Lower lobe of right lung (tissue), 2 donors: ENCODE data around the gene HEPN1. TPM values are rescaled to one million over a fixed set of nuclear protein-coding genes. Genes with fewer than 3 reads are reported as not detected.

Experiments
- ATAC-seq, 2 donors: fragments of 200-7000 bp; cut with Tn5 transposase; one replicate each; pipeline ENCODE4 v1.9.1; 2020 to 2022; ENCODE audit warnings: mild to moderate bottlenecking in 2 of 2, moderate library complexity in 2 of 2
- DNase-seq: peaks from one replicate; pipeline ENCODE4 v3.0.0-alpha.2; 2020
- H3K27ac ChIP-seq: fragments of 200-600 bp; one replicate; pipeline ENCODE4 v1.8.0; 2022
- H3K27me3 ChIP-seq: fragments of 200-600 bp; one replicate; pipeline ENCODE4 v1.8.0; 2022; ENCODE audit warnings: low read depth
- H3K36me3 ChIP-seq: fragments of 200-600 bp; one replicate; pipeline ENCODE4 v1.8.0; 2022; ENCODE audit warnings: mild to moderate bottlenecking
- H3K4me1 ChIP-seq: fragments of 200-600 bp; one replicate; pipeline ENCODE4 v1.8.0; 2022
- H3K4me3 ChIP-seq: fragments of 200-600 bp; one replicate; pipeline ENCODE4 v1.8.0; 2022; ENCODE audit warnings: mild to moderate bottlenecking
- H3K9me3 ChIP-seq: fragments of 200-600 bp; one replicate; pipeline ENCODE4 v1.8.0; 2022
- CTCF ChIP-seq: fragments of 200-600 bp; IDR thresholded peaks from one replicate; pipeline ENCODE4 v1.8.0; 2022; ENCODE audit warnings: antibody characterized with exemption, mild to moderate bottlenecking
- intact Hi-C: fragments of 100-400 bp; cut with DNase I; formaldehyde crosslinking; loops from one replicate; pipeline ENCODE4 v1.11.0; 2022
- total RNA-seq: library from RNA; stranded (reverse); fragmentation: NEBNext Ultra II Directional; extraction: Animal tissue kit (Norgen Biotek cat#: 25700); gene quantifications from one replicate; pipeline ENCODE4 v1.2.1, GENCODE V29; 2021
- donor health status: DM: no; HTN: yes; CAD: no; lungs with severe emphysema.

The HEPN1 gene
- total RNA-seq, 1 donor from 2014 or later = not detected

GRCh38 chr11:124945826-124946225 is 26.8 kb downstream of the HEPN1 start:
- H3K4me1 ChIP-seq = no peaks in the 10 kb centered on the region
- no peak for ATAC-seq
- no peaks in the 10 kb centered on the region for H3K9me3 ChIP-seq
- intact Hi-C loops = no loop called here
- H3K4me3 ChIP-seq = no peak overlapping the region
- H3K27ac ChIP-seq = no peak overlapping the region
- DNase-seq = no peak
- no peak for TF ChIP-seq CTCF
- H3K36me3 ChIP-seq = no peaks in the 10 kb centered on the region
- no peaks in the 10 kb centered on the region for H3K27me3 ChIP-seq

- no peak overlapping the region for H3K27ac ChIP-seq
- ATAC-seq (no peak), DNase-seq (no peak)
- intact Hi-C loops = no loop called here
- no peak overlapping the region for H3K4me3 ChIP-seq
- TF ChIP-seq CTCF = no peak
- H3K36me3 ChIP-seq = no peaks in the 10 kb centered on the region
- H3K9me3 ChIP-seq = no peaks in the 10 kb centered on the region
- H3K27me3 ChIP-seq = no peaks in the 10 kb centered on the region
- no peaks in the 10 kb centered on the region for H3K4me1 ChIP-seq
Observed at GRCh38 chr11:124946735-124947141, 27.7 kb downstream of the HEPN1 start.

GRCh38 chr11:124950601-124951330 is 31.7 kb downstream of the HEPN1 start:
- TF ChIP-seq CTCF = no peak
- no peak overlapping the region for H3K27ac ChIP-seq
- peaks cover 13% of the 10 kb centered on the region for H3K4me1 ChIP-seq
- no peak for DNase-seq
- no peak overlapping the region for H3K4me3 ChIP-seq
- no peak for ATAC-seq
- H3K27me3 ChIP-seq = no peaks in the 10 kb centered on the region
- H3K36me3 ChIP-seq = no peaks in the 10 kb centered on the region
- intact Hi-C loops = no loop called here
- H3K9me3 ChIP-seq = no peaks in the 10 kb centered on the region

GRCh38 chr11:124951341-124951740 is 32.3 kb downstream of the HEPN1 start:
- no peaks in the 10 kb centered on the region for H3K36me3 ChIP-seq
- no peak overlapping the region for H3K4me3 ChIP-seq
- no peaks in the 10 kb centered on the region for H3K9me3 ChIP-seq
- peaks cover 13% of the 10 kb centered on the region for H3K4me1 ChIP-seq
- H3K27ac ChIP-seq = no peak overlapping the region
- H3K27me3 ChIP-seq = no peaks in the 10 kb centered on the region
- intact Hi-C loops = no loop called here
- DNase-seq = no peak
- no peak for ATAC-seq
- no peak for TF ChIP-seq CTCF

GRCh38 chr11:124953753-124954589 is 34.9 kb downstream of the HEPN1 start, which contains the start of gene CCDC15:
Gene CCDC15 (plus strand): TSS chr11:124954202. CDS start chr11:124954733, 531 bp downstream.
- Histone ChIP-seq H3K9me3 (no peaks in the 10 kb centered on the region), H3K4me3 (peak within 1 kb of the TSS; percentile 78), H3K27me3 (no peaks in the 10 kb centered on the region), H3K36me3 (no peaks in the 10 kb centered on the region), H3K4me1 (peaks cover 13% of the 10 kb centered on the region), H3K27ac (peak within 1 kb of the TSS; percentile 83)
- ATAC-seq (peak; percentile 100), DNase-seq (peak; percentile 97)
- intact Hi-C loops = no loop called here
- no peak for TF ChIP-seq CTCF
